ENCODE results near the gene SBNO2. TPM values are rescaled to one million over a fixed set of nuclear protein-coding genes. Genes with fewer than 3 reads are reported as not detected.

The SBNO2 gene
- total and polyA plus RNA-seq, 2 of the 4 experiments (the other 2 are of a cell fraction), result 13.4 to 40.5 TPM

DNA sequence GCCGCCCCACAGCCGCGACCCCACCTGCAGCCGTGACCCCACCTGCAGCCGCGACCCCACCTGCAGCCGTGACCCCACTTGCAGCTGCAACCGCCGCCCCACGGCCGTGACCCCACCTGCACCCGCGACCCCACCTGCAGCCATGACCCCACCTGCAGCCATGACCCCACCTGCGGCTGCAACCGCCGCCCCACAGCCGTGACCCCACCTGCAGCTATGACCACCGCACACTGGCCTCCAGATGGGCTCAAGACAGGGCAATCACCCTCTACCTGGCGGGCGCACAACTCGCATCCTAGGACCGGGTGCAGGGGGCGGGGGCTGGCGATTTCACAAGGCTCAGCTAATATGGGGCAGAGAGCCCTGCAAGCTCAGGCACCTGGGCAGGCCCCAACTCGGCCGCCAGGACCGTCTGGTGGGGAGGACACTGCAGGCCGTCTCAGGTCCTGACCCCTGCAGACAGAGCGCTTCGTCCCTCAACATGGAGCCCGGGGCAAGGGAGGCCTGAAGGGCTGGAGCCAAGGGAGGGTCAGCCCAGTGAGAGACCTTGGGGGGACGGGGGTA lies 15.1 kb downstream of the SBNO2 start:
- Histone ChIP-seq H2BK15ac (ENCODE audit: low read depth, low read length) (no peak overlapping the region), H3K4me1 (ENCODE audit: control insufficient read depth, insufficient read depth, low read length) (peaks cover 22% of the 10 kb centered on the region), H3K23ac (ENCODE audit: low read depth, low read length) (no peak overlapping the region), H3K18ac (ENCODE audit: low read depth, low read length) (no peak overlapping the region), H3K56ac (ENCODE audit: extremely low read depth, insufficient read depth, low read length) (no peak overlapping the region), H3K4me3 (ENCODE audit: insufficient read depth, low read depth, low read length) (no peak overlapping the region), H2AK5ac (ENCODE audit: low read depth, low read length) (no peak overlapping the region), H3K4ac (ENCODE audit: low read depth, low read length) (no peak overlapping the region), H2AFZ (replicated peaks; ENCODE audit: low read length, poor library complexity) (no peak overlapping the region), H3K9ac (ENCODE audit: low read depth, low read length) (no peak overlapping the region), H2BK20ac (ENCODE audit: low read depth, low read length) (no peak overlapping the region), H2BK120ac (ENCODE audit: low read depth, low read length) (no peak overlapping the region), H4K5ac (ENCODE audit: low read depth, low read length) (no peak overlapping the region), H3K79me1 (ENCODE audit: low read depth in 1 of 2, low read length in 2 of 2) (peaks cover 6 to 59% of the 10 kb centered on the region in 2 experiments), H4K8ac (ENCODE audit: low read depth in 2 of 2, low read length in 2 of 2) (no peak overlapping the region), H3K9me3 (ENCODE audit: control insufficient read depth, insufficient read depth, low read length) (no peaks in the 10 kb centered on the region), H4K20me1 (ENCODE audit: insufficient read depth, low read length) (peaks cover 67% of the 10 kb centered on the region), H3K4me2 (ENCODE audit: low read depth, low read length) (no peak overlapping the region), H3K27me3 (ENCODE audit: control insufficient read depth, insufficient read depth, low read length) (no peaks in the 10 kb centered on the region), H3K14ac (replicated peaks; ENCODE audit: low read depth, low read length) (no peak overlapping the region), H2BK5ac (ENCODE audit: low read depth, low read length, poor library complexity, severe bottlenecking) (no peak overlapping the region), H4K91ac (ENCODE audit: insufficient read depth, low read depth, low read length) (no peak overlapping the region), H3K36me3 (ENCODE audit: control insufficient read depth, insufficient read depth, low read length) (peaks cover 18% of the 10 kb centered on the region), H3K27ac (ENCODE audit: insufficient read depth, low read length) (no peak overlapping the region), H3K9me1 (ENCODE audit: insufficient read depth, low read length) (peaks cover 4% of the 10 kb centered on the region; the same call in 1 of the 2 replicates), H2AK9ac (replicated peaks; ENCODE audit: low read depth, low read length, poor library complexity) (no peak overlapping the region)
- ChIA-PET POLR2A (ENCODE audit: unreplicated experiment) (no interaction called here), CTCF (no interaction called here)
- TF ChIP-seq USF2 (IDR thresholded peaks at IDR 0.05; ENCODE audit: low read depth, low read length), result no peak
- no peak for TF ChIP-seq RCOR1 (IDR thresholded peaks at IDR 0.05; ENCODE audit: insufficient replicate concordance, low read length)
- TF ChIP-seq CHD1 (IDR thresholded peaks at IDR 0.05; ENCODE audit: low read depth, low read length), result no peak
- no peak for TF ChIP-seq MAZ (IDR thresholded peaks at IDR 0.05; ENCODE audit: borderline replicate concordance, low read depth, low read length)
- no peak for TF ChIP-seq POLR2A (IDR thresholded peaks at IDR 0.05; ENCODE audit: low read depth, low read length)
- TF ChIP-seq MAFK (IDR thresholded peaks at IDR 0.05; ENCODE audit: low read depth, low read length), result no peak
- TF ChIP-seq NFE2L2 (IDR thresholded peaks at IDR 0.05; ENCODE audit: low read depth, low read length), result no peak
- TF ChIP-seq CTCF (conservative IDR thresholded peaks at IDR 0.05; ENCODE audit: low read depth, low read length), result no peak
- TF ChIP-seq RAD21 (IDR thresholded peaks at IDR 0.05; ENCODE audit: low read length), result no peak
- no peak for TF ChIP-seq ELK1 (IDR thresholded peaks at IDR 0.05; ENCODE audit: borderline replicate concordance, low read depth, low read length)
- TF ChIP-seq CEBPB (IDR thresholded peaks at IDR 0.05; ENCODE audit: low read depth, low read length), result no peak
- TF ChIP-seq BHLHE40 (IDR thresholded peaks at IDR 0.05; ENCODE audit: low read depth, low read length), result no peak
- no peak for TF ChIP-seq FOS (IDR thresholded peaks at IDR 0.05; ENCODE audit: low read depth, low read length)
- no peak for TF ChIP-seq SMC3 (IDR thresholded peaks at IDR 0.05; ENCODE audit: low read depth, low read length)
- no peak for TF ChIP-seq MXI1 (IDR thresholded peaks at IDR 0.05; ENCODE audit: borderline replicate concordance, low read depth, low read length)
- no peak for TF ChIP-seq RFX5 (IDR thresholded peaks at IDR 0.05; ENCODE audit: low read depth, low read length)
- ATAC-seq (ENCODE audit: low read depth) (no peak), DNase-seq (no peak)
- intact Hi-C loops (cut with micrococcal nuclease), result no loop called here
- BruUV-seq (replicated peaks), result no TSS peak
- 91% methylated on average over 15 of the region's 32 CpGs; no CpG with 5 or more reads in 1 of the 2 experiments for WGBS, 2 experiments (ENCODE audit: extremely low coverage in 2 of 2, insufficient read length in 1 of 2)
- dilution Hi-C loops (cut with HindIII; ENCODE audit: low sequenced_read_pairs, unreplicated experiment), result no loop called here
- in situ Hi-C loops (cut with MboI; ENCODE audit: low sequenced_read_pairs), result no loop called here

All from IMR-90 (cell line).